Fibroblast of villous mesenchyme (primary cell): ENCODE measurements around the gene WNT8A. TPM values are rescaled to one million over a fixed set of nuclear protein-coding genes. Genes with fewer than 3 reads are reported as not detected.

Source experiments
- DNase-seq: peaks from one replicate; pipeline ENCODE4 v3.0.0-alpha.2; 2010; ENCODE audit warnings: low read depth
- H3K4me3 ChIP-seq: 2 replicates; pipeline ENCODE4 v1.5.1; 2011; ENCODE audit warnings: low read depth, mild to moderate bottlenecking, low read length
- CTCF ChIP-seq: IDR thresholded peaks from 2 replicates; pipeline ENCODE4 v1.5.1; 2012; ENCODE audit warnings: low read depth, mild to moderate bottlenecking, low read length; ENCODE audit not compliant: insufficient read depth
- total RNA-seq: library from RNA; depleted of rRNA; stranded (reverse); fragments of >200 nt; gene quantifications from 2 replicates; pipeline ENCODE4 v1.2.3, GENCODE V29; 2012

Gene WNT8A
- total RNA-seq, 1 donor, result not detected

GRCh38 chr5:138103319-138103637, 19.4 kb downstream of the WNT8A start:
- no peak overlapping the region for H3K4me3 ChIP-seq
- TF ChIP-seq CTCF, result no peak
- DNase-seq, result no peak

- DNase-seq, result no peak
- TF ChIP-seq CTCF, result no peak
- H3K4me3 ChIP-seq, result no peak overlapping the region
Measured at GRCh38 chr5:138105709-138106108, 21.9 kb downstream of the WNT8A start.

GRCh38 chr5:138107213-138107612, 23.4 kb downstream of the WNT8A start:
- TF ChIP-seq CTCF, result no peak
- no peak overlapping the region for H3K4me3 ChIP-seq
- no peak for DNase-seq

- DNase-seq, result no peak
- TF ChIP-seq CTCF, result no peak
- H3K4me3 ChIP-seq, result no peak overlapping the region
Measured at GRCh38 chr5:138109463-138110265, 25.8 kb downstream of the WNT8A start.

GRCh38 chr5:138110266-138110963, 26.6 kb downstream of the WNT8A start:
- DNase-seq, result no peak
- H3K4me3 ChIP-seq, result no peak overlapping the region
- no peak for TF ChIP-seq CTCF

GRCh38 chr5:138111181-138111580, 27.3 kb downstream of the WNT8A start:
- TF ChIP-seq CTCF, result no peak
- H3K4me3 ChIP-seq, result no peak overlapping the region
- DNase-seq, result no peak
